Measurements from ENCODE around the gene HBE1. TPM values are rescaled to one million over a fixed set of nuclear protein-coding genes. Genes with fewer than 3 reads are reported as not detected.

The HBE1 gene
- total RNA-seq, 2 donors from 2014 or later: not detected

DNA sequence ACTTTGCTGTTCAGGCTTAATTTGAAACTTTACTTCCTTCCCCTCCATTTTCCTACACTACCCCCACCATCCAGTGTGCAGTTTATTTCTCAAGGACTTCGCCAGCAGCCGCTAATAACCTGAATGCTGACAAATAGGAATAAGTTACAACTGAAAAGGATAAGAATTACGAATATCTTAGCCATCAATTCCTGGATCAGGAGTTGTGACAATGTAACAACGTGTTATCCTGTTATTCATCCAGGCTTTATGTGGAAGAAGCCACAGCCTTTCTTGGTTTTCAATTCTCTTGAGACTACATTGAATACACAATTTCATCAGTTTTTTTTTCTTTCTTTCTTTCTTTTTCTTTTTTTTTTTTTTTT, 25.9 kb downstream of the HBE1 start:
- Mint-ChIP-seq H3K27me3 (peaks cover 36% of the 10 kb centered on the region), H3K4me1 (no peaks in the 10 kb centered on the region), H3K36me3 (ENCODE audit: low read depth) (no peaks in the 10 kb centered on the region), H3K27ac (no peak overlapping the region), H3K4me3 (no peak overlapping the region)
- no peaks in the 10 kb centered on the region for H3K9me3 ChIP-seq (ENCODE audit: control insufficient read depth, low read length, poor library complexity, severe bottlenecking)
- no peak for ATAC-seq
- no peak for DNase-seq

- H3K36me3 Mint-ChIP-seq (ENCODE audit: low read depth): no peaks in the 10 kb centered on the region
- no peaks in the 10 kb centered on the region for H3K4me1 Mint-ChIP-seq
- peaks cover 36% of the 10 kb centered on the region for H3K27me3 Mint-ChIP-seq
- ATAC-seq: no peak
- no peak for DNase-seq
- no peak overlapping the region for H3K27ac Mint-ChIP-seq
- H3K4me3 Mint-ChIP-seq: no peak overlapping the region
- H3K9me3 ChIP-seq (ENCODE audit: control insufficient read depth, low read length, poor library complexity, severe bottlenecking): no peaks in the 10 kb centered on the region
Measured at GRCh38 chr11:5242933-5243815, 26.6 kb downstream of the HBE1 start.

DNA sequence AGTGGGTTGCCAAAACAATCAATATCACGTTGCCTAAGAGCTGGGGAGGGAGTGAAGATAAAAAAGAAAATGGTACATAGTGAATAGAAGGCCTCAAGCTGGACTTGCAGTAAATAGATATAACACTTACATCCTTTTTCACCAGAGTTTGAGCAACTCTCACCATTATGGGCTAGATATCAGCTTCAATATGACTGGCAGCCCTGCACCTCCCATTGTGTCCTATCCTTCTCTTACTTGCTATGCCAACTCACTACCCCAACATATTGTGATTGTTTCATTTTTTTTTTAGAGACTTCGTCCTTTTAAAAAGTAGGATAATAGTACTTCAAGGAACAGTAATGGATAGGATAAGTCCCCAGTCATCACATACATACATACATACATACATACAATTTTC, 27.5 kb downstream of the HBE1 start:
- peaks cover 36% of the 10 kb centered on the region for H3K27me3 Mint-ChIP-seq
- no peak overlapping the region for H3K4me3 Mint-ChIP-seq
- no peaks in the 10 kb centered on the region for H3K36me3 Mint-ChIP-seq (ENCODE audit: low read depth)
- no peaks in the 10 kb centered on the region for H3K4me1 Mint-ChIP-seq
- no peak overlapping the region for H3K27ac Mint-ChIP-seq
- ATAC-seq: no peak
- no peaks in the 10 kb centered on the region for H3K9me3 ChIP-seq (ENCODE audit: control insufficient read depth, low read length, poor library complexity, severe bottlenecking)
- no peak for DNase-seq

- Mint-ChIP-seq H3K4me1 (no peaks in the 10 kb centered on the region), H3K27me3 (peaks cover 32% of the 10 kb centered on the region), H3K4me3 (no peak overlapping the region), H3K27ac (no peak overlapping the region), H3K36me3 (ENCODE audit: low read depth) (no peaks in the 10 kb centered on the region)
- ATAC-seq: no peak
- DNase-seq: no peak
- no peaks in the 10 kb centered on the region for H3K9me3 ChIP-seq (ENCODE audit: control insufficient read depth, low read length, poor library complexity, severe bottlenecking)
Measured at GRCh38 chr11:5241458-5241857, 28.3 kb downstream of the HBE1 start.

- Mint-ChIP-seq H3K27me3 (peaks cover 30% of the 10 kb centered on the region), H3K4me1 (no peaks in the 10 kb centered on the region), H3K36me3 (ENCODE audit: low read depth) (no peaks in the 10 kb centered on the region), H3K4me3 (no peak overlapping the region), H3K27ac (no peak overlapping the region)
- no peak for DNase-seq
- no peaks in the 10 kb centered on the region for H3K9me3 ChIP-seq (ENCODE audit: control insufficient read depth, low read length, poor library complexity, severe bottlenecking)
- ATAC-seq: no peak
Measured at GRCh38 chr11:5240458-5240857, 29.3 kb downstream of the HBE1 start.

DNA sequence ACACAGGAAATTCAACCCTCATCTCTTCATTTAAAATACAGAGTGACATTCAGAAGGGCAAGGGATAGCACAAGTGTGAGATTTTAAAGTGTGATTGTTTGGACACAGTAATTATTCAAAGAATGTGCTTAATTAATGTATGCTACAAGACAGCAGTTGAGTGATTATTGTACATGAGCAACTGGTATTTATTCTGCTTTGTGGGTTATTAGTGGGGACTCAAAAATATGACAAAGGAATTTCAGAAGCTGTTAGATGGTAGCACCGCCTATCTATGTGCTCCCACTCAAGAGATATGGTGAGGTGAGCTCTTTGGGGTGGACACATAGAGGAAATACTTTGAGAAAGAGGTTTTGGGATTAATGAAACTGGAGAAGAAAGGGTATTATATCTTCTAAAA, 29.7 kb downstream of the HBE1 start:
- H3K4me1 Mint-ChIP-seq: no peaks in the 10 kb centered on the region
- H3K4me3 Mint-ChIP-seq: no peak overlapping the region
- ATAC-seq: no peak
- DNase-seq: no peak
- H3K9me3 ChIP-seq (ENCODE audit: control insufficient read depth, low read length, poor library complexity, severe bottlenecking): no peaks in the 10 kb centered on the region
- H3K36me3 Mint-ChIP-seq (ENCODE audit: low read depth): no peaks in the 10 kb centered on the region
- peaks cover 27% of the 10 kb centered on the region for H3K27me3 Mint-ChIP-seq
- H3K27ac Mint-ChIP-seq: no peak overlapping the region

- H3K9me3 ChIP-seq (ENCODE audit: control insufficient read depth, low read length, poor library complexity, severe bottlenecking): no peaks in the 10 kb centered on the region
- H3K27me3 Mint-ChIP-seq: peaks cover 20% of the 10 kb centered on the region
- H3K27ac Mint-ChIP-seq: no peak overlapping the region
- H3K36me3 Mint-ChIP-seq (ENCODE audit: low read depth): no peaks in the 10 kb centered on the region
- DNase-seq (no peak), ATAC-seq (no peak)
- peaks cover 5% of the 10 kb centered on the region for H3K4me1 Mint-ChIP-seq
- H3K4me3 Mint-ChIP-seq: no peak overlapping the region
Measured at GRCh38 chr11:5239046-5239445, 30.7 kb downstream of the HBE1 start.

DNA sequence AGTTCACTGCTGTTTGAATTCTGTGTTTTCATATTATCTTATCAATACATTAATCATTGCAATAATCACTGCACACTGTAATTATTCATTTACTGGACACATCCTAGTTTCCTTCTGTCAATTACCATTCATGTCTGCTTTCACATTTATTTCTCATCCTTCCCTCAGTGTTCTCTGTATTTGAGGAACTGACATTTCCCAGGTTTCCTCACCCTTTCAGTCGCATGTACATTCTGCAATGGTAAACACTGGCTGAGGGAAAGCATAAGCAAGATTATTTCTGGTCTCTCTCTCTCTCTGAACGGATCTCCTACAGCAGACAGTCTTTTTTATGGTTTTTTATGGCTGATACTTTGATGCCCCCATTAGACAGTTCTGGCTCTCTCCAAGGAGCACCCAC, 31.3 kb downstream of the HBE1 start:
- Mint-ChIP-seq H3K27ac (no peak overlapping the region), H3K36me3 (ENCODE audit: low read depth) (no peaks in the 10 kb centered on the region), H3K4me1 (peaks cover 5% of the 10 kb centered on the region), H3K27me3 (peaks cover 20% of the 10 kb centered on the region), H3K4me3 (no peak overlapping the region)
- no peaks in the 10 kb centered on the region for H3K9me3 ChIP-seq (ENCODE audit: control insufficient read depth, low read length, poor library complexity, severe bottlenecking)
- DNase-seq (no peak), ATAC-seq (no peak)

- Mint-ChIP-seq H3K36me3 (ENCODE audit: low read depth) (no peaks in the 10 kb centered on the region), H3K4me3 (no peak overlapping the region), H3K27ac (no peak overlapping the region), H3K27me3 (peaks cover 19% of the 10 kb centered on the region), H3K4me1 (peaks cover 5% of the 10 kb centered on the region)
- no peak for ATAC-seq
- no peaks in the 10 kb centered on the region for H3K9me3 ChIP-seq (ENCODE audit: control insufficient read depth, low read length, poor library complexity, severe bottlenecking)
- no peak for DNase-seq
Measured at GRCh38 chr11:5237420-5237819, 32.3 kb downstream of the HBE1 start.

DNA sequence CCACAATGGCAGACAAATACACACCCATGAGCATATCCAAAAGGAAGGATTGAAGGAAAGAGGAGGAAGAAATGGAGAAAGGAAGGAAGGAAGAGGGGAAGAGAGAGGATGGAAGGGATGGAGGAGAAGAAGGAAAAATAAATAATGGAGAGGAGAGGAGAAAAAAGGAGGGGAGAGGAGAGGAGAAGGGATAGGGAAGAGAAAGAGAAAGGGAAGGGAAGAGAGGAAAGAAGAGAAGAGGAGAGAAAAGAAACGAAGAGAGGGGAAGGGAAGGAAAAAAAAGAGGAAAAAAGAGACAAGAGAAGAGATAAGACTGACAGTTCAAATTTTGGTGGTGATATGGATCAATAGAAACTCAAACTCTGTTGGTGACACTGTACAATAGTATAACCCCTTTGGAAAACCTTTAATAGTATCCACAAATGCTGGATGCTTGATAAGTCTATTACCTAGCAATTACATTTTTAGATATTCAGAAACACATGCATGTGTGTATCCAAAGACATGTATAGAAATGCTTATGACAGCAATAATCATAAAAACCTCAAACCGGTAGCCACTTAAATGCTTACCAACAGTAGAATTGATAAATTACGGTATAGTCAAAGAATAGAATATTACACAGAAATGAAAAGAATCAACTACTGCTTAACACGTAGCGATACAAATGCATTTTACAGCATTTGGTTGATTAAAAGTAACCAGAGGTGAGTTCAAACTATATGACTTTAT, 34.2 kb downstream of the HBE1 start:
- DNase-seq (no peak), ATAC-seq (no peak)
- Mint-ChIP-seq H3K4me1 (peaks cover 5% of the 10 kb centered on the region), H3K36me3 (ENCODE audit: low read depth) (no peaks in the 10 kb centered on the region), H3K27me3 (peaks cover 16% of the 10 kb centered on the region), H3K27ac (no peak overlapping the region), H3K4me3 (no peak overlapping the region)
- H3K9me3 ChIP-seq (ENCODE audit: control insufficient read depth, low read length, poor library complexity, severe bottlenecking): no peaks in the 10 kb centered on the region

DNA sequence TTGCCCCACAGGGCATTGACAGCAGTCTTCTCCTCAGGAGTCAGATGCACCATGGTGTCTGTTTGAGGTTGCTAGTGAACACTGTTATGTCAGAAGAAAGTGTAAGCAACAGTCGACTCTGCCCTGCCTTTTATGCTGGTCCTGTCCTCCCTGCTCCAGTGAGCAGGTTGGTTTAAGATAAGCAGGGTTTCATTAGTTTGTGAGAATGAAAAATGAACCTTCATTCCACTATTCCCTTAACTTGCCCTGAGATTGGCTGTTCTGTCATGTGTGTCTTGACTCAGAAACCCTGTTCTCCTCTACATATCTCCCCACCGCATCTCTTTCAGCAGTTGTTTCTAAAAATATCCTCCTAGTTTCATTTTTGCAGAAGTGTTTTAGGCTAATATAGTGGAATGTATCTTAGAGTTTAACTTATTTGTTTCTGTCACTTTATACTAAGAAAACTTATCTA, 35.3 kb downstream of the HBE1 start, which contains the start of gene HBD:
Gene HBD, minus strand, starts transcription at position 103 of the 454 bp plus-strand sequence. Its CDS starts 50 bp downstream, at position 53.
- Mint-ChIP-seq H3K36me3 (ENCODE audit: low read depth) (no peaks in the 10 kb centered on the region), H3K4me1 (peaks cover 5% of the 10 kb centered on the region), H3K27ac (no peak within 1 kb of the TSS), H3K27me3 (peaks cover 18% of the 10 kb centered on the region), H3K4me3 (no peak within 1 kb of the TSS)
- DNase-seq: no peak
- H3K9me3 ChIP-seq (ENCODE audit: control insufficient read depth, low read length, poor library complexity, severe bottlenecking): no peaks in the 10 kb centered on the region
- no peak for ATAC-seq

- ATAC-seq (no peak), DNase-seq (no peak)
- Mint-ChIP-seq H3K36me3 (ENCODE audit: low read depth) (no peaks in the 10 kb centered on the region), H3K27me3 (peaks cover 18% of the 10 kb centered on the region), H3K4me1 (peaks cover 5% of the 10 kb centered on the region), H3K4me3 (no peak overlapping the region), H3K27ac (no peak overlapping the region)
- H3K9me3 ChIP-seq (ENCODE audit: control insufficient read depth, low read length, poor library complexity, severe bottlenecking): no peaks in the 10 kb centered on the region
Measured at GRCh38 chr11:5233307-5233706, 36.4 kb downstream of the HBE1 start.

DNA sequence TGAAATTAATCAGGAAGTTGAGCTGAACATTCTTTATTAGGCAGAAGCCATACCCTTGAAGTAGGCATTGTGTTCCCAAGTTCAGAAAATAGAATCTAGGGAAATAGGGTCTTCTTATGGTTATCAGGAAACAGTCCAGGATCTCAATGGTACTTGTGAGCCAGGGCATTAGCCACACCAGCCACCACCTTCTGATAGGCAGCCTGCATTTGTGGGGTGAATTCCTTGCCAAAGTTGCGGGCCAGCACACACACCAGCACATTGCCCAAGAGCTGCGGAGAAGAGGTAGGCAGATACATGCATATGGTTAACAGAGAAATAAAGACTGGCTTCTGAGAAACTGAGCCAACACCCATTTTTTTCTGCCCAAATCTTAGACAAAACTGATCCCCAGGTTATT, 36.9 kb downstream of the HBE1 start:
- DNase-seq (no peak), ATAC-seq (no peak)
- H3K4me1 Mint-ChIP-seq: peaks cover 5% of the 10 kb centered on the region
- peaks cover 23% of the 10 kb centered on the region for H3K27me3 Mint-ChIP-seq
- H3K4me3 Mint-ChIP-seq: no peak overlapping the region
- no peaks in the 10 kb centered on the region for H3K9me3 ChIP-seq (ENCODE audit: control insufficient read depth, low read length, poor library complexity, severe bottlenecking)
- H3K36me3 Mint-ChIP-seq (ENCODE audit: low read depth): no peaks in the 10 kb centered on the region
- no peak overlapping the region for H3K27ac Mint-ChIP-seq
